Globus pallidus (tissue), 1 donor: ENCODE data around the gene MICU2.

Source experiments
- DNase-seq: peaks from one replicate; pipeline ENCODE4 v3.0.0-alpha.2; 2015; ENCODE audit warnings: low spot score

Gene MICU2

DNA sequence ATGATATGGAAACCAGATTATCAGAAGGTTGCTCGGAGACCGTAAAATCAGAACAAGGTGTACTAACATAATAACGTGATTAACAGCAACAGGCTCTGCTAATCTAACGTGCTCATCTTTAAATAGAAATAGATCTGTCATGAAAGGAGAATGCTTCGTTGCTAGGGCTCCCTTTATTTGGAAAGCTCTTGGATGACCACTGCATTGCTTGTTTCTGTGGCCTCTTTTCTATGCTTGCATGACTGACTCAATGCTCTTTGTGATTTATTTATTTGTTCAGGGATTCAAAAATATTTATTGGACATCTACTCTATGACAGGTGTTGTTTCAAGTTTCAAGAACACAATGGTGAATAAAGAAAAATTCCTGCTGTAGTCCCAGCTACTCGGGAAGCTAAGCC lies 122.6 kb downstream of the MICU2 start:
- no peak for DNase-seq

DNA sequence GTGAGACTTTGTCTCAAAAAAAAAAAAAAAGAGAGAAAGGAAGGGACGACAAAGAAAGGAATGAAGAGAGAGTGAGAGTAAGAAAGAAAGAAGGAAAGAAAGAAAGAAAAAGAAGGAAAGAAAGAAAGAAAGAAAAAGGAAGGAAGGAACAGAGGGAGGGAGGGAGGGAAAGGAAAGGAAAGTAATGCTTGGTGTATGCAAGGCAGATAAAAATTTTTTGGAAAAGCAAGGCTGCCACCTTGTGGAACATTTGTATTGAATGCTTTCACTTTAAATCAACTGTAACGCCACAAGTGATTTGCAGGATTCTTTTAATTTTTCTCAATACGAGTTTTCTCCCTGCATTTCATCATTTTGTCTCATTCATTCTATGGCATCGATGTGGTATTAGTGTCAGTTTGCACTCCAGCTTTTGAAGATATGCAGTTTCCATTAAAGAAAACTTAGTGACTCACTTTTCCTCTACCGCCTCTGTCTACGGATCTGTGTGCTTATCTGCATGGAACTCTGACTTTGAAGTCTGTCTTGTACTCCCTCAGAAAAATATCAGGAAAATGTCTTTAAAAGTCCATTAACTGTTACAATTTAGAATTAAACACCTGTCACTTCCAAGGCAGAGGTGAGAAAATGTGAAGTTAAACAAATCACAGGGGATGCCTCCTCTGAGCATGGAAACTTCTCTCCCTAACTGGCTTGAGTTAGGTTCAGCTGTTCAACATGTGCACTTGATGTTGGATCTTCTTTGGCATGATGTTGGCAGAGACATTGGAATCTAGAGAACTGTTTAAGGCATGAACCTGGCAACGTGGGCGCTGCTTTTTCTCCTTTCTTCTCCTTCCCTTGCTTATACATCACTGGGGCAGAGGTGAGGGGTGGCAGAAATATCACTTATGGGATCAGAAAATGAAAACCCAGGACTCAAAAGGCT lies 124.8 kb downstream of the MICU2 start:
- peak; percentile 87 for DNase-seq

DNA sequence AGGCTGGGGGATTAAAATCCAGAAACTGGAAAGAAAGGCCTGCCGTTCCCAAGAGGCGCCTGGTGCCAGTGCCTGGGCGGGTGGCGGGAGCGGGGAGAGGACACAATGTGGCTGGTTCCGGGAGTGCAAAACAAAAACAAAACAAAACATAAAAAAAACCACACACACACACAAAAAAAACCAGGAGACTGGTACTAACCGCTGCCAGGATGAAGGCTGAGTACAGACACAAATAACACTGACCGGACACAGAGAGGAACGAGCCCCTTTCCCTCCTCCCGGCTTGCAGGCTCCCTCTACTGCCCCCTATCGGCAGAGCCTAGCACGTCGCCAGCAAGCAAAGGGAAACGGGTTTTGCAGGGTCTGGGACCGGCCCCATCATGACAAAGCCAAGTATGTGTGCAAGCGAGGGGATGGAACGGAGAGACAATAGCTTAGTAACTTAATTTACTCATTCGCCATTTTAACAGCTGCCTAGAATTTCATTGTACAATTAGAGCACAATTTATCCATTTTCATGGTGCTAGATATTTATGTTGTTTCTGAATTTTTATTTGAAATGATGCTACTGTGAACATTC lies 127.0 kb downstream of the MICU2 start:
- peak; percentile 96 for DNase-seq

DNA sequence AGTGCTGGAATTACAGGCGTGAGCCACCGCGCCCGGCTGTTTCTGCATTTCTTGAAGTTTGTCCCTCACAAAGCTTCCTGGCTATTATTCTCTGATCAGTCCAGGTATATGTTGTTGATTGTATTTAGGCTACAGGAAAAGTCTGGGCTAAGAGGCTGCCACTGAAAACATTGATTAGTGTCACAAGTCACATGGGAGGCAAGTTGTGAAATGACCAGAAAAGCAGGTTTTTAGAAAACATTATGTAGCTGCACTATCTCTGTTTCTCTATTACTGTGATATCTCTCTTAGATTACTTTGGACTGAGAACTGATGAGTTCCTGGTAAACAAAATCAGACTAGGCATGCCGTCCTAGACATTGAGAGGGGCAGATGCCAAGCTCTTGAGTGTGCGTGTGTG lies 128.9 kb downstream of the MICU2 start:
- DNase-seq: no peak

DNA sequence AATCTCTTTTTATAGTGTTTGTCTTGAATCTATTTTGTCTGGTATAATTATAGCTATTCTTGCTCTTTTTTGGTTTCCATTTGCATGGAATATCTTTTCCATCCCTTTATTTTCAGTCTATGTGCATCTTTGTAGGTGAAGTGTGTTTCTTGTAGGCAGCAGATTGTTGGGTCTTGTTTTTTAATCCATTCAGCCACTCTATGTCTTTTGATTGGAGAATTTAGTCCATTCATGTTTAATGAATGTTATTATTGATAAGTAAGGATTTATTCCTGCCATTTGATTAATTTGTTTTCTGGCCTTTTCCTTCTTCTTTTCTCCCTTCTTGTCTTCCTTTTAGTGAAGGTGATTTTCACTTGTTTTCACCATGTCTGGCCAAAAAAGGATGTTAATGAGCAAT lies 133.2 kb downstream of the MICU2 start:
- DNase-seq: no peak

DNA sequence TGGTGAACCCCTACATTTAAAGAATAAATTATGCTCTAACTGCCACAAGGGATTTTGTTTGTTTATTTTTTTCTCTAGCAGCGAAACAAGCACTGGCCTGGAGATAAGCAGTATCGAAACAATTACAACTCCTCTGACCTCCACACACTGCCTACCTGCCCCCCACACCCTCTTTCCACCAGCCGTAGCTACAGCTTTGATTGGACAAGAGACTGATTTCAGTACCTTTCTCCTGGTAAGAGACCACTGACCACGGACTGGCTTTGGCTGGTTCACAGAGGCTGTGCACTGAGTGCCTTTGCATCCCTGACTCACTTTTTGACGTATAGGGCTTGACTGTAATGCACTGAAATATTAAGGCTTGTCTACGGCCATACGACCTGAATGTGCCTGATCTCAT lies 137.4 kb downstream of the MICU2 start:
- no peak for DNase-seq

DNA sequence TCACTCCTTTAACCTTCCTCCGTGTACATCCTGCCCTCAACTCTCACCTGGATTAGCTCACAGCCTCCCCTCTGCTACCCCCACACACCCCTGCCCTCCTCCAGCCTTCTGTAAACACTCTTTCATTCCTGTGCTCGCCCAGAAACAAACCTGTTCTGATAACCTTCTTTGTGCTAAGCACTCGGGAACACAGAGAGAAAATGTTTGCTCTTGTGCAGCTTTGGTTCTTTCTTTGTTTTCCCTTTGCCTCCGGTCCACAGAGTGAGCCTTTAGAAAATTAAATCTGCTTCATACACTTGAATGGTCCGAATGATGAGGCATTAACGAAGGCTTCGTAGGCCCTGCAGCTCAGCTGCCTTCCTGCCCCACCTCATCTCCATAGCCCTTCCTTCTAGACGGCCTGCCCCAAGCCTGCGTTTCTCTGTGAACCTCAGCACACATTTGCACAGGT lies 138.2 kb downstream of the MICU2 start:
- no peak for DNase-seq

DNA sequence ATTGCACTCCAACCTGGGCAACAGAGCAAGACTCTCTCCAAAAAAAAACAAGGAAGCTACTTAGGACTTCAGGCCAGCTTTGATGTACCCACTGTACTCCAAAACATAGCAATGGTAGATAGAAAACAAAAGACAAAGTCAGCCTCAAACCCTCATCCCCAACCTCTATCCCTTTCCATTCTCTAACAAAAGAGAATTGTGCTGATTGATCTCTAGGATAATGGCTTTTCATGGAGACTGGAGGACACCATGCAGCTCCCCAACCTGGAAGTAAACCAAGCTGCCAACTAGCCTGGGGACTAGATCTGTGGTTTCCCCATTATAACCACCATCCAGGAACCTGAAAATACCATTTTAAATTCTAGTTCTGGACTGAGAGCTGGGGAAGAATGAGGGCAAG lies 140.5 kb downstream of the MICU2 start:
- peak; percentile 74 for DNase-seq

DNA sequence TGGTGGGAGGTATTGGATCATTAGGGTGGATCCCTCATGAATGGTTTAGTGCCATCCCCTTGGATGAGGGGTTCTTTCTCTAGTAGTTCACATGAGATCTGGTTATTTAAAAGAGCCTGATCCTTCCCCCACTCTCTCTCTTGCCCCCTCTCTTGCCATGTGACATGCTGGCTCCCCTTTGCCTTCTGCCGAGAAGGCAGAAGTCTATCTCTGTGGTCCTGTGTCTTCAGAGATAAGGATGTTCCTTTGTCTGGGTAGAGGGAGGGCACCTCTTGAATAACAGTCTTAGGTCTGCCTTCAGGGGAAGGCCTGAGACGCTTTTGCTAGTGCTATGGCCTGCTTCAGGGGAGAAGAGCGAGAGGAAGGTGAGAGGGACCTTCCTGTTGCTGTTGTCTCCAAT lies 142.8 kb downstream of the MICU2 start:
- no peak for DNase-seq

DNA sequence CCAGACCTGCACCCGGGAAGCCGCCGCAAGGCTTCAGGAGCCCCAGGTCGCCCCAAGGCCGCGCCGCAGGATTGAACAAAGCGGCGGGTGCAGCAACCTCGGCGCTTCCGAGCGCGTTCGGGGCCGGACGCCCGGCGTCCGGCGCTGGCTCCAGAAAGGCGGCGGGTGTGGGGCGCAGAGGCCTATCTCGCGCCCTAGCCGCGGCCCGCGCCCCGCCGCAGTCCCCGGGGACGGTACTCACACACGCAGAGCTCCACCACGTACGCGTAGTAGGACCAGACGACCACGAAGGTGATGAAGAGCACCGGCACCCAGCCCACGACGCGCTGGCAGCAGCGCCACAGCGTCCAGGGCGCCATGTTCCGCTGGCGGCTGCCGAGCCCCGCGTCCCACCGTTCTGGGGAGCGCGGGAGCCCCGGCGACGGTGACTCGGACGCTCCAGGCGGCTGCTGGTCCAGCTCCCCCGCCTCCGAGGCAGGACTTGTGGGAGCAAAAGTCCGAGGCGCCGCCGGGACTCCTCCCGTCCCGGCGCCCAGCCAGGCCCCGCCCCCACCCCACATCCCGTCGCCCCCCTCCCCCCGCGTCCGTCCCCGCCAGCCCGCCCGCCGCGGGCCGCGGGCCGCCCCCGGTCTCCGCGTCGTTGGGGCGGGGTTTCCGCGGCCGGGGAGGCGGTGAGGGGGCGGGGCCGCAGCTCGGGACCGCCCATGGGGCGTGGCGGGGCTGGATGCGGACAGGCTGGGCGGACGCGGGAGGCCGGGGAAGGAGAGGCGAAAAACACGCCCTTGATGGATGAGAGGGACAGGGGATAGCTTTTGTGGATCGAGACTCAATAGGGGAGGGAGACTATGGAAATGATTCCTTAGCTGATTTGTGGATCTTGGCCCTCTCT lies 144.9 kb downstream of the MICU2 start, which contains the start of gene ZDHHC20:
Gene ZDHHC20 (minus strand): TSS at position 491 of the 889 bp plus-strand sequence. CDS start 132 bp downstream, at position 359.
- peak; percentile 88 for DNase-seq

DNA sequence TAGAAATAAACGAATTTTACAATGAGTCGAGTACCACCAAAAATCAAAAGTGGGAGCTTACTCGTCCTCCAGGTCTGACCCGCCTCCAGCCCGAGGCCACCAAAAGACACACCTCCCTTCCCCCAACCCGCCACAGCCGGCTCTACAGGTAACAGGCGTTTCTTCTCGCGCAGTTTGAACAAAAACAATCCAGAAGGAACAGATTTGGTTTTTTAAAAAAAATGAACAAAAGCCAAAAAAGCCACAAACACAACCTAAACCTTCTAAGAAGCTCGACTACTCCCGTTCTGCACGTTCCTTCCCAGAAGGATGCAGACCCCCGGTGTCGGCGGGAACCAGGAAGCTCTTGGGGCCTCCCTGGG lies 145.5 kb downstream of the MICU2 start:
- no peak for DNase-seq

DNA sequence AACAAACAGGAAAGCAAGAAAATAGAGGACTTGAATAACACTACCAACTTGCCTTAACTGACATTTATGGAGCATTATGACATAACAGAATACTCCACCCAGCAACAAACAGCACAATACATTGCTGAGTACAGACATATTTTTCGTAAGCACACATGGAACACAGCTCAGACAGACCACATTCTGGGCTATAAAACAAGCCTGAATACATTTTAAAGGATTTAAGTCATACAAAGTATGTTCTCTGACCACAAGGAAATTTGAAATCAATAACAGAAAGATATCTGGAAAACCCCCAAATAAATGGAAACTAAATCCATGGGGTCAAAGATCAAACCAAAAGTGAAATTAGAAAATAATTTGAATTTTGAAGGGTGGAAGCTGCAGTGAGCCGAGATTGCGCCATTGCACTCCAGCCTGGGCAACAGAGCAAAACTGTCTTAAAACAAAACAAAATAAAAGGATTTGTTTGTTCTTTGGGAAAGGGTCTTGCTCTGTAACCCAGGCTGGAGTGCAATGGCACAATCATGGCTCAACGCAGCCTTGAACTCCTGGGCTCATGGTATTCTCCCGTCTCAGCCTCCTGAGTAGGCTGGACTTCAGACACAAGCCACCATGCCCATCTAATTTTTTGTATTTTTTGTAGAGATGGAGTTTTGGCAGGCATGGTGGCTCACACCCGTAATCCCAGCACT lies 150.4 kb downstream of the MICU2 start:
- DNase-seq: no peak

DNA sequence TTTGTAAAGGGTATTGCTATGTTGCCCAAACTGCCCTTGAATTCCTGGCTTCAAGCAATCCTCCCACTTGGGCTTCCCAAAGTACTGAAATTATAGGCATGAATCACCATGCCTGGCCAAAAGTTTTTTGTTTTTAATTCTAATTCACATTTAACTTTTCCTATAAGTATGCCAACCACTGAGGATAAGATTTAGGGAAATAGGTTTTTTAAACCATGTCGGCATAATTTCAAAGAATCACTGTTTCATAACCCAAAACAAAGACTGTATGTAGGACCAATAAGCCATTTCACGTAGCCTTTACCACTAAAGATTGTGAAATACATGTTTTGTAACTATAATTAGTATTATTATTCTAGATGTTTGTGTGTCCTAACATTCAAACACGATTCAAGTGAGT lies 153.0 kb downstream of the MICU2 start:
- DNase-seq: no peak

DNA sequence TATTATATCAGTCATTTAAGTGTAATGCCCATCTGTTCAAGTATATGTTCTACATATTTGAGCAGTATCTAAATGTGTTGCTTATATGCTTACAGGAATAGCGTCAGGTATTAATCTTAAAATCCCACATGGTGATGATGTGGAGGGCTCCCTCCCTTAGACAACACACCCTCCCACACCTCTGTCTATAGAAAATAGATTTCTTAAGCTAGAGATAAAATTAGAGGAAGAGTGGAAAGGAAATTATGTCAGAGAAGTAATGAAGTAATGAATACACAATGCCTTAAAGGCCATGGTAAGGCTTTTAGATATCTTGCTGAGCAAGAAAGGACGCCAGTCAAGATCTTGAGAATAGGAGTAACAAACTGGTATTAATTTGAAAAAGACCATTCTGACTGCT lies 157.3 kb downstream of the MICU2 start:
- DNase-seq: no peak

DNA sequence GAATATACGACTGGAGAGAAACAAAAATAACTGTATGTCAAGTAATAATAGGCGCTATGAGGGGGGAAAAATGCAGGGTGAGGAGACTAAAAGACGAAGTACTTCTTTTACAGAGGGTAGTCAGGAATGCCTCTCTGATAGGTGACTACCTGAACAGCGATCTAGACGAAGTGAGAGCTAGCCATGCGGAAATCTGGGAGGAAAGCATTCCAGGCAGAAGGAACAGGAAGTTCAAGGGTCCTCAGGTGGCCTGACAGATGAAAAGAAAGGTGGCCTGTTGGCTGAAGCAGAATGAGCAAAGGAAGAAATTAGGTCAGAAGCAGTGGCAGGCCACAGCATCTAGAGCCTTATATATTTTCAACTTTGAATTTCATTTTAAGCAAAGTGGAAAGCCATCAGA lies 158.2 kb downstream of the MICU2 start:
- no peak for DNase-seq

DNA sequence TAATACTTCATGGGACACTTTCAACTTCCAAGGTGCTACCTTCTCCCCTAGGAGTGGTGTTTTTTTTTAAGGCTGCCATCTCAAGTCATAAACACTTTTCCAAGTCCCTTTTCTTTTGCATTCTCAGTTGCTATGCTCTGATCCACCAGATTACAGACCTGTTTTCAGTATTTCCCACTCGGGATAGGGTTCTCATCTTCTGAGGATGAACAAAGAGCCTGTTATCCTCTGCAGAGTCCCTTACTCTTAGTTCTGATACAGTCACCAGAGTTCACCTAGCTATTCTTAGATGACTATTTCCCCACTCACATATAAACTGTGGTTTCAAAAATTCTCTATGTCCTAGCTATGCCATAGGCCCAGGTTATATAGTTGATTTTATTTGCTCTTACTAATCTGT lies 160.8 kb downstream of the MICU2 start:
- no peak for DNase-seq
